DMS 273 (cell line): ENCODE measurements around the gene CFAP99.

Source experiments
- DNase-seq: peaks from one replicate; lab custom pipeline; 2025; ENCODE audit not compliant: unreplicated experiment; lab: John Stamatoyannopoulos, UW

Gene CFAP99

GRCh38 chr4:2390784-2391421, 27.9 kb upstream of the CFAP99 start:
- peak; percentile 12 for DNase-seq

- no peak for DNase-seq
Observed at GRCh38 chr4:2393353-2394270, 25.1 kb upstream of the CFAP99 start.

GRCh38 chr4:2394528-2394927, 24.2 kb upstream of the CFAP99 start:
- DNase-seq, result no peak

GRCh38 chr4:2395038-2395437, 23.7 kb upstream of the CFAP99 start:
- no peak for DNase-seq

GRCh38 chr4:2395584-2395983, 23.2 kb upstream of the CFAP99 start:
- no peak for DNase-seq

GRCh38 chr4:2396781-2397368, 21.9 kb upstream of the CFAP99 start:
- DNase-seq, result no peak

- DNase-seq, result no peak
Observed at GRCh38 chr4:2397596-2398379, 21.0 kb upstream of the CFAP99 start.

GRCh38 chr4:2399216-2399615, 19.5 kb upstream of the CFAP99 start:
- no peak for DNase-seq

- DNase-seq, result no peak
Observed at GRCh38 chr4:2399631-2400190, 19.0 kb upstream of the CFAP99 start.

- peak; percentile 43 for DNase-seq
Observed at GRCh38 chr4:2400841-2401609, 17.7 kb upstream of the CFAP99 start.

GRCh38 chr4:2401610-2401983, 17.2 kb upstream of the CFAP99 start:
- DNase-seq, result no peak

- DNase-seq, result peak; percentile 85
Observed at GRCh38 chr4:2402048-2402842, 16.5 kb upstream of the CFAP99 start.

- DNase-seq, result no peak
Observed at GRCh38 chr4:2402941-2403340, 15.8 kb upstream of the CFAP99 start.

GRCh38 chr4:2406406-2406805, 12.3 kb upstream of the CFAP99 start:
- DNase-seq, result no peak

- DNase-seq, result no peak
Observed at GRCh38 chr4:2406920-2407319, 11.8 kb upstream of the CFAP99 start.

GRCh38 chr4:2407991-2408342, 10.8 kb upstream of the CFAP99 start:
- DNase-seq, result no peak

- DNase-seq, result peak; percentile 31
Observed at GRCh38 chr4:2408401-2408958, 10.3 kb upstream of the CFAP99 start.

GRCh38 chr4:2408976-2409375, 9.8 kb upstream of the CFAP99 start:
- DNase-seq, result no peak

- no peak for DNase-seq
Observed at GRCh38 chr4:2409381-2409783, 9.4 kb upstream of the CFAP99 start.
